ENCODE measurements around the gene MTCL1. TPM values are rescaled to one million over a fixed set of nuclear protein-coding genes. Genes with fewer than 3 reads are reported as not detected.

MTCL1 gene
- total RNA-seq, 1 donor from 2014 or later = 48.7 TPM

DNA sequence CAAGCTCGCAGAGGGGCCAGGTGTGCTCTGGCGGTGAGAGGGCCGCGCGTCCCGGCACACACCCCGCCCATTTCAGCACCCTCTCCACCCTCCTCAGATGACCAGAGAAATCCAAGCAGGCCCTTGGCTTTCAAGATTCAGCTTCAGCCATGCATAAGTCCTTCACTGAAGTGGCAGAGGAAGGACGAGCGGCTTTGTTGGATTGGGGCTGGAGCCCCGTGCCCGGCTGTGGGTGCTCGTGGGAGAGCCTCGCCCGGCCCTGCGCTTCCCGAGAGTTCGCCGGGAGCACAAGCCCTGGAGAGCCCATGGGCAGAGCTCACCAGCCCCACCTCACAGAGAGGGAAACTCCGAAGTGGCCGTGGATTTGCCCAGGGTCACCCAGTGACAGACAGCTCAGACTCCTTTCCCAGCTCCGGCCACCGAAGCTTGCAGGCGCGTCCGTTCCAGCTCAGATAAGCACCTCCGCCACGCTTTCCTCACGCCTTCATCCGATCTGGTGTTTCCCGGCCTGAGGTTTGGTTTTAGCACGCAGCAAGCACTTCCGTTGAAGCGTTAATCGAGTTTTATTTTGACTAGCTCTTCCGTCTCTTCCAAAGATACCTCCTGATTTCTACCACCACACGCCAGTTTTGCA lies 45.6 kb upstream of the MTCL1 start:
- Mint-ChIP-seq H3K27ac (no peak overlapping the region), H3K36me3 (no peaks in the 10 kb centered on the region), H3K4me3 (no peak overlapping the region), H3K9me3 (no peaks in the 10 kb centered on the region), H3K4me1 (ENCODE audit: unreplicated experiment) (peaks cover 30% of the 10 kb centered on the region), H3K27me3 (peaks cover 3% of the 10 kb centered on the region)
- DNase-seq (ENCODE audit: extremely low spot score, unreplicated experiment) = no peak
- TF ChIP-seq CTCF (conservative IDR thresholded peaks at IDR 0.05) = no peak

DNA sequence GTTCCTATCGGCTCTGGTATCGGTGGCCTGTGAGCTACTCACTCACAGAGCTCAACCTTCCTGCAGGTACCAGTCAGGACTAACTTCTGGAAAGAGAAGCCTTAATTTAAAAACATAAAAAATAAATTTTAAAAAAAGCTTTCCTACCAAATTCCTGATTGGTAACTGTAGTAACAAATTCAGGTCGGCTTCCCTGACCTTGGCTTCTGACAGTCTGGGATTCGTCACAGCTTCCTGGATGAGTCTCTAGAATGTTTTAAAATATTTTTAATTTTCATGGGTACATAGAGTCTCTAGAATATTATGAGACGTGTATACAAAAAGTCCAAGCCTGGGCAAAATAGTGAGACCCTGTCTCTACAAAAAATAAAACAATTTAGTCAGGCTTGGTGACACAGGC lies 45.0 kb upstream of the MTCL1 start:
- H3K27ac Mint-ChIP-seq = no peak overlapping the region
- H3K36me3 Mint-ChIP-seq = no peaks in the 10 kb centered on the region
- TF ChIP-seq CTCF (conservative IDR thresholded peaks at IDR 0.05) = no peak
- no peaks in the 10 kb centered on the region for H3K9me3 Mint-ChIP-seq
- H3K4me3 Mint-ChIP-seq = no peak overlapping the region
- no peak for DNase-seq (ENCODE audit: extremely low spot score, unreplicated experiment)
- peaks cover 3% of the 10 kb centered on the region for H3K27me3 Mint-ChIP-seq
- peaks cover 30% of the 10 kb centered on the region for H3K4me1 Mint-ChIP-seq (ENCODE audit: unreplicated experiment)

- Mint-ChIP-seq H3K27me3 (peaks cover 3% of the 10 kb centered on the region), H3K27ac (no peak overlapping the region)
Measured at GRCh38 chr18:8661754-8662559, 43.4 kb upstream of the MTCL1 start.

DNA sequence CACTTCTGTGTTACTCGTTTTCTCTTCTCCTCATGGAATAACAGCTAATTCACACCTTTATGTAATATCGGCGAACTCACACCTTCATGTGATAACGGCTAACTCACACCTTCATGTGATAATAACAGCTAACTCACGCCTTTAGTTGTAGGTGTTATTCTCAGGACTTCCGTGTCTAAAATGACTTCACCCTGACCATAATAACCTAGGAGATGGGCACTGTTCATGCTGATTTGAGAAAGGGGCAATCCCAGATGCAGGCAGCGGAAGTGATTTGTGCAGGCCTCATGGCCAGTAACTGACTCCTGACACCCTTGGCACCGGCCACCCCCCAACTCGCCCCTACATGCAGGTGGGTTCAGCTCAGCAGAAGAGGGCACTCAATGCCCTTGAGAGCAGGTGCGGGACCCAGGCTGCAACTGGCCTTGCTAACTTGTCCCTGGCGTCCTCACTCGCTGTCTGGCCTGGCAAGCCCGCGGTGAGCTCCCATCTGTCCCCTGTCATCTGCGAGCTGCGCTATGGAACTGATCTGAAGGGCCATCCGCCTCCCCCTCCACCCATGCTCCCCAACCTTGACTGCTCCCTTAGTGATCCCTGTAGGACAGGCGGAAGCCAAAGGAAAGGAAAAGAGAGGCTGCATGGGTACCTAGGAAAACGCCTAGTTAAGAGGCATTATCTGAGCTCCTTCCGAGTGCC lies 42.6 kb upstream of the MTCL1 start:
- no peak for TF ChIP-seq CTCF (conservative IDR thresholded peaks at IDR 0.05)
- peaks cover 3% of the 10 kb centered on the region for H3K27me3 Mint-ChIP-seq
- H3K4me1 Mint-ChIP-seq (ENCODE audit: unreplicated experiment) = peaks cover 21% of the 10 kb centered on the region
- H3K9me3 Mint-ChIP-seq = no peaks in the 10 kb centered on the region
- peak overlapping the region; percentile 12 for H3K27ac Mint-ChIP-seq
- no peaks in the 10 kb centered on the region for H3K36me3 Mint-ChIP-seq
- no peak for DNase-seq (ENCODE audit: extremely low spot score, unreplicated experiment)
- peak overlapping the region; percentile 38 for H3K4me3 Mint-ChIP-seq

More at GRCh38 chr18:8661754-8662559, 43.4 kb upstream of the MTCL1 start:
- Mint-ChIP-seq H3K9me3 (no peaks in the 10 kb centered on the region), H3K4me1 (ENCODE audit: unreplicated experiment) (peaks cover 29% of the 10 kb centered on the region), H3K4me3 (peak overlapping the region; percentile 19), H3K36me3 (no peaks in the 10 kb centered on the region)
- DNase-seq (ENCODE audit: extremely low spot score, unreplicated experiment) = no peak
- TF ChIP-seq CTCF (conservative IDR thresholded peaks at IDR 0.05) = no peak

DNA sequence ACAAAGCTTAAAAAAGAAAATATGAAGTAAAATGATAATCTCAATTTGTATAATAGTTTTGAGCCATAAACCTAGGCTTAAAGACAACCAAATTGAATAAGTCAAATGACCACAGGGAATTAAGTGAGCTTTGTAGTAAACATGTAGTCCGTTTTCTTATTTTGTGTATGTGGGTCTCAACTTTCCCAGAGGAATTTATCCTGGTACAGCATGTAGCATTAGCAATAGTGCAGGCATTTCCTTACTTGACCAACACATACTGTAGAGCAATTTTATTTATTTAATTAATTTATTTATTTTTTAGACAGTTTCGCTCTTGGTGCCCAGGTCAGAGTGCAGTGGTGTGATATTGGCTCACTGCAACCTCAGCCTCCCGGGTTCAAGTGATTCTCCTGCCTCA lies 37.5 kb upstream of the MTCL1 start:
- no peaks in the 10 kb centered on the region for H3K27me3 Mint-ChIP-seq
- no peaks in the 10 kb centered on the region for H3K9me3 Mint-ChIP-seq
- TF ChIP-seq CTCF (conservative IDR thresholded peaks at IDR 0.05) = no peak
- H3K4me3 Mint-ChIP-seq = no peak overlapping the region
- DNase-seq (ENCODE audit: extremely low spot score, unreplicated experiment) = no peak
- no peak overlapping the region for H3K27ac Mint-ChIP-seq
- peaks cover 3% of the 10 kb centered on the region for H3K4me1 Mint-ChIP-seq (ENCODE audit: unreplicated experiment)
- H3K36me3 Mint-ChIP-seq = no peaks in the 10 kb centered on the region
